Keratinocyte (primary cell): ENCODE data around the gene BICDL1. TPM values are rescaled to one million over a fixed set of nuclear protein-coding genes. Genes with fewer than 3 reads are reported as not detected.

Experiments
- DNase-seq: peaks from one replicate; pipeline ENCODE4 v3.0.0-alpha.2; 2011; ENCODE audit warnings: low read depth, missing footprints, low spot score
- FAIRE-seq: peaks from 2 replicates; lab custom pipeline; 2011; peaks lifted over from hg19 to GRCh38; lab: Jason Lieb, UNC
- H2AFZ ChIP-seq: 2 replicates; pipeline ENCODE4 v1.6.0; 2012; ENCODE audit warnings: low read length, control low read depth, inconsistent platforms; ENCODE audit not compliant: control insufficient read depth
- H3K27ac ChIP-seq: 2 replicates; pipeline ENCODE4 v1.5.1; 2011; ENCODE audit warnings: low read length; ENCODE audit not compliant: control insufficient read depth, insufficient read depth
- H3K27me3 ChIP-seq: 3 replicates; pipeline ENCODE4 v1.6.0; 2011; ENCODE audit warnings: low read length; ENCODE audit not compliant: control insufficient read depth, insufficient read depth; ENCODE audit errors: extremely low read depth
- H3K36me3 ChIP-seq, 2 experiments: 2 replicates in 1 of 2; 3 replicates in 1 of 2; pipeline ENCODE4 v1.5.1; 2011; ENCODE audit warnings: low read length in 2 of 2, mild to moderate bottlenecking in 1 of 2; ENCODE audit not compliant: control insufficient read depth in 2 of 2, insufficient read depth in 2 of 2; ENCODE audit errors: extremely low read depth in 1 of 2
- H3K4me1 ChIP-seq: 3 replicates; pipeline ENCODE4 v1.5.1; 2011; ENCODE audit warnings: low read length; ENCODE audit not compliant: control insufficient read depth, insufficient read depth; ENCODE audit errors: extremely low read depth
- H3K4me2 ChIP-seq: 3 replicates; pipeline ENCODE4 v1.6.0; 2011; ENCODE audit warnings: low read depth, low read length; ENCODE audit not compliant: control insufficient read depth, insufficient read depth; ENCODE audit errors: extremely low read depth
- H3K4me3 ChIP-seq, 3 experiments: fragments of 200-600 bp in 1 of 3; sonication (generic) in 1 of 3; 2 replicates in 2 of 3; 3 replicates in 1 of 3; pipeline ENCODE4 v1.5.1; 2011 to 2016; ENCODE audit warnings: low read length in 3 of 3, mild to moderate bottlenecking in 3 of 3, control low read depth in 2 of 3, inconsistent platforms in 1 of 3, low read depth in 1 of 3, mixed read lengths in 1 of 3, mixed run types in 1 of 3, moderate library complexity in 1 of 3; ENCODE audit not compliant: control insufficient read depth in 2 of 3, insufficient read depth in 2 of 3; ENCODE audit errors: extremely low read depth in 1 of 3
- H3K79me2 ChIP-seq: 2 replicates; pipeline ENCODE4 v1.6.0; 2012; ENCODE audit warnings: low read length; ENCODE audit not compliant: control insufficient read depth, insufficient read depth
- H3K9ac ChIP-seq: 3 replicates; pipeline ENCODE4 v1.6.0; 2011; ENCODE audit warnings: low read length; ENCODE audit not compliant: control insufficient read depth, insufficient read depth; ENCODE audit errors: extremely low read depth
- H3K9me1 ChIP-seq: 3 replicates; pipeline ENCODE4 v1.6.0; 2011; ENCODE audit warnings: low read length; ENCODE audit not compliant: control insufficient read depth, insufficient read depth; ENCODE audit errors: extremely low read depth
- H3K9me3 ChIP-seq: 2 replicates; pipeline ENCODE4 v1.5.1; 2012; ENCODE audit warnings: low read depth, low read length; ENCODE audit not compliant: control insufficient read depth
- H4K20me1 ChIP-seq: 3 replicates; pipeline ENCODE4 v1.6.0; 2011; ENCODE audit warnings: low read length; ENCODE audit not compliant: control insufficient read depth, insufficient read depth; ENCODE audit errors: extremely low read depth
- EZH2 ChIP-seq: IDR thresholded peaks from one replicate; pipeline ENCODE4 v1.6.1; 2012; ENCODE audit warnings: inconsistent platforms, mild to moderate bottlenecking, low read length, moderate library complexity
- dilution Hi-C: fragments of 300-500 bp; cut with MboI; formaldehyde crosslinking; loops from one replicate; pipeline ENCODE4 v1.7.0; 2020; ENCODE audit warnings: low sequenced_read_pairs; ENCODE audit not compliant: extremely low pct_ligation_motif_present
- polyA plus RNA-seq, 5 experiments: library from polyadenylated mRNA; depleted of rRNA in 3 of 5; stranded (reverse) in 3 of 5; stranded (forward) in 1 of 5; unstranded in 1 of 5; fragments of >200 nt; gene quantifications; 1 replicate in 1 of 5; 2 replicates in 3 of 5; 3 replicates in 1 of 5; pipeline versions ENCODE4 v1.2.1 to v1.2.3, GENCODE V29; 2011 to 2012; ENCODE audit warnings: missing spikeins in 2 of 5, low read depth in 1 of 5, low replicate concordance in 1 of 5
- TF ChIP-seq, protein P1 (sequence below), 3 experiments: IDR thresholded peaks in 1 of 3; conservative IDR thresholded peaks in 1 of 3; optimal IDR thresholded peaks in 1 of 3; 2 replicates in 2 of 3; 3 replicates in 1 of 3; pipeline versions ENCODE3 to v1.5.1; 2011; ENCODE audit warnings: low read length in 3 of 3, mild to moderate bottlenecking in 3 of 3, moderate library complexity in 2 of 3, control low read depth in 1 of 3, inconsistent platforms in 1 of 3; ENCODE audit not compliant: insufficient read depth in 2 of 3; ENCODE audit errors: extremely low read depth in 1 of 3

The BICDL1 gene
- polyA plus RNA-seq, 1 donor (not counting 4 experiments of a cell fraction or from before 2014, with no cell fraction given) = 6.4 TPM

DNA sequence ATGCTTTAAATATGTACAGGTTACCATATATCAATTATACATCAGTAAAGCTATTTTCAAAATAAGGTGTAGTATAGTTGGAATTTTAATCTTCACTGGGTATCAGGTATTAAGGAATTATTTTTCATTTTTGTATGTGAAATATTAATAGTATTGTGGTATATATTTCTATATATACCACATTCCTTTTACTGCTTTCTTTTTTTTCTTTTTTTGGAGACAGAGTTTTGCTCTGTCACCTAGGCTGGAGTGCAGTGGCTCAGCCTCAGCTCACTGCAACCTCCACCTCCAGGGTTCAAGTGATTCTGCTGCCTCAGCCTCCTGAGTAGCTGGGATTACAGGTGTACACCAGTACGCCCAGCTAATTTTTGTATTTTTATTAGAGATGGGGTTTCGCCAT is 36.6 kb downstream of the BICDL1 start:
- DNase-seq (no peak), FAIRE-seq (no peak)
- H3K4me2 ChIP-seq = no peak overlapping the region
- no peaks in the 10 kb centered on the region for H3K4me1 ChIP-seq
- no peaks in the 10 kb centered on the region for H3K36me3 ChIP-seq
- no peak overlapping the region for H3K27ac ChIP-seq
- H3K9me1 ChIP-seq = no peaks in the 10 kb centered on the region
- H4K20me1 ChIP-seq = no peaks in the 10 kb centered on the region
- no peak overlapping the region for H3K4me3 ChIP-seq
- no peak overlapping the region for H2AFZ ChIP-seq
- dilution Hi-C loops = no loop called here
- no peak for TF ChIP-seq EZH2
- TF ChIP-seq, protein P1, sequence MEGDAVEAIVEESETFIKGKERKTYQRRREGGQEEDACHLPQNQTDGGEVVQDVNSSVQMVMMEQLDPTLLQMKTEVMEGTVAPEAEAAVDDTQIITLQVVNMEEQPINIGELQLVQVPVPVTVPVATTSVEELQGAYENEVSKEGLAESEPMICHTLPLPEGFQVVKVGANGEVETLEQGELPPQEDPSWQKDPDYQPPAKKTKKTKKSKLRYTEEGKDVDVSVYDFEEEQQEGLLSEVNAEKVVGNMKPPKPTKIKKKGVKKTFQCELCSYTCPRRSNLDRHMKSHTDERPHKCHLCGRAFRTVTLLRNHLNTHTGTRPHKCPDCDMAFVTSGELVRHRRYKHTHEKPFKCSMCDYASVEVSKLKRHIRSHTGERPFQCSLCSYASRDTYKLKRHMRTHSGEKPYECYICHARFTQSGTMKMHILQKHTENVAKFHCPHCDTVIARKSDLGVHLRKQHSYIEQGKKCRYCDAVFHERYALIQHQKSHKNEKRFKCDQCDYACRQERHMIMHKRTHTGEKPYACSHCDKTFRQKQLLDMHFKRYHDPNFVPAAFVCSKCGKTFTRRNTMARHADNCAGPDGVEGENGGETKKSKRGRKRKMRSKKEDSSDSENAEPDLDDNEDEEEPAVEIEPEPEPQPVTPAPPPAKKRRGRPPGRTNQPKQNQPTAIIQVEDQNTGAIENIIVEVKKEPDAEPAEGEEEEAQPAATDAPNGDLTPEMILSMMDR (optimal IDR thresholded peaks at IDR 0.05 in 1 of 3, IDR thresholded peaks at IDR 0.05 in 1 of 3, conservative IDR thresholded peaks at IDR 0.05 in 1 of 3; ENCODE audit: extremely low read depth in 1 of 3, insufficient read depth in 2 of 3, low read length in 3 of 3) = no peak
- no peaks in the 10 kb centered on the region for H3K9me3 ChIP-seq
- no peaks in the 10 kb centered on the region for H3K79me2 ChIP-seq
- H3K9ac ChIP-seq = no peak overlapping the region
- H3K27me3 ChIP-seq = no peaks in the 10 kb centered on the region

DNA sequence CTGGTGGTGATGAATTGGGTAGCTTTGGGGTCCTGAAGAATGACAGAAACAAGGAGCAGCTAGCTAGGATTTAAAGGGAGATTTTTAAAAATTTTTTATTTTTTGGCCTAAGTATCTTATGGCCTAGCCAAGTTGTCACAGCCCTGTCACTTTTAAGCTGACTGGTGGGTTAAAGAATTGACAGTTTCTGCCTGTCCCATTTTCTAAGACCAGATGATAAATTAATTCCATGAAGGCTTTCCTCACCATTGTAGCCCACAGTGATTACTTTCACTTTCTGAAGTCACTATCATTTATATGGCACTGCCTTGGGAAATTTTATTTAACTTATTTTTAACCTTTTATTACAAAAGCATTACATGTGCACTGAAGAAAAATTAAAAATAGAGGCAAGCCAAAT is 43.2 kb downstream of the BICDL1 start:
- dilution Hi-C loops = no loop called here
- DNase-seq (no peak), FAIRE-seq (no peak)
- Histone ChIP-seq H3K36me3 (no peaks in the 10 kb centered on the region), H3K4me1 (no peaks in the 10 kb centered on the region), H3K27me3 (no peaks in the 10 kb centered on the region), H3K9ac (no peak overlapping the region), H3K79me2 (no peaks in the 10 kb centered on the region), H3K9me1 (no peaks in the 10 kb centered on the region), H4K20me1 (no peaks in the 10 kb centered on the region), H3K27ac (no peak overlapping the region), H2AFZ (no peak overlapping the region), H3K4me3 (no peak overlapping the region), H3K9me3 (no peaks in the 10 kb centered on the region), H3K4me2 (no peak overlapping the region)
- TF ChIP-seq, protein P1 (optimal IDR thresholded peaks at IDR 0.05 in 1 of 3, IDR thresholded peaks at IDR 0.05 in 1 of 3, conservative IDR thresholded peaks at IDR 0.05 in 1 of 3; ENCODE audit: extremely low read depth in 1 of 3, insufficient read depth in 2 of 3, low read length in 3 of 3) = no peak
- no peak for TF ChIP-seq EZH2
